ENCODE results near the gene CFAP58.

Gene CFAP58

DNA sequence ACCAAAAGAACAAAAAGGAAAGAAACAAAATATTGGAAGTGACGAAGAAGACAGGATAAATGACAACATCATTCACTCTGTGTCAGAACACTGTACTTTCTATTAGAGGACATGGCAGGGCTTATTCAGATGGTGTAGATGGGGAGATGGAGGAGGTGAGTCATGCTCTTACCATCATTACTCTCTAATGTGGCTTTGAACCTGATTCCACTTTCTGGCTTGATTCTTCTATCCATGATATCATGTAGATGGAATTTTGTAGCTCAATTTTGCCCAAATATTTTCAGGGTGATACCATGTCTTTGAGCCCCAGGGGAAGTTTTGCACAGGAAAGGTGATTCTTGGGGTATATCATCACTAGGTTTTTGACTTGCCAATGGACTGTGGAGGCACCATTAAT lies 91.7 kb downstream of the CFAP58 start:
- no peak for TF ChIP-seq SIN3A (IDR thresholded peaks at IDR 0.05; ENCODE audit: borderline replicate concordance, insufficient read depth, low read length)
- no peak for TF ChIP-seq POLR2AphosphoS5 (IDR thresholded peaks at IDR 0.05; ENCODE audit: low read depth, low read length)
- TF ChIP-seq, protein P1, sequence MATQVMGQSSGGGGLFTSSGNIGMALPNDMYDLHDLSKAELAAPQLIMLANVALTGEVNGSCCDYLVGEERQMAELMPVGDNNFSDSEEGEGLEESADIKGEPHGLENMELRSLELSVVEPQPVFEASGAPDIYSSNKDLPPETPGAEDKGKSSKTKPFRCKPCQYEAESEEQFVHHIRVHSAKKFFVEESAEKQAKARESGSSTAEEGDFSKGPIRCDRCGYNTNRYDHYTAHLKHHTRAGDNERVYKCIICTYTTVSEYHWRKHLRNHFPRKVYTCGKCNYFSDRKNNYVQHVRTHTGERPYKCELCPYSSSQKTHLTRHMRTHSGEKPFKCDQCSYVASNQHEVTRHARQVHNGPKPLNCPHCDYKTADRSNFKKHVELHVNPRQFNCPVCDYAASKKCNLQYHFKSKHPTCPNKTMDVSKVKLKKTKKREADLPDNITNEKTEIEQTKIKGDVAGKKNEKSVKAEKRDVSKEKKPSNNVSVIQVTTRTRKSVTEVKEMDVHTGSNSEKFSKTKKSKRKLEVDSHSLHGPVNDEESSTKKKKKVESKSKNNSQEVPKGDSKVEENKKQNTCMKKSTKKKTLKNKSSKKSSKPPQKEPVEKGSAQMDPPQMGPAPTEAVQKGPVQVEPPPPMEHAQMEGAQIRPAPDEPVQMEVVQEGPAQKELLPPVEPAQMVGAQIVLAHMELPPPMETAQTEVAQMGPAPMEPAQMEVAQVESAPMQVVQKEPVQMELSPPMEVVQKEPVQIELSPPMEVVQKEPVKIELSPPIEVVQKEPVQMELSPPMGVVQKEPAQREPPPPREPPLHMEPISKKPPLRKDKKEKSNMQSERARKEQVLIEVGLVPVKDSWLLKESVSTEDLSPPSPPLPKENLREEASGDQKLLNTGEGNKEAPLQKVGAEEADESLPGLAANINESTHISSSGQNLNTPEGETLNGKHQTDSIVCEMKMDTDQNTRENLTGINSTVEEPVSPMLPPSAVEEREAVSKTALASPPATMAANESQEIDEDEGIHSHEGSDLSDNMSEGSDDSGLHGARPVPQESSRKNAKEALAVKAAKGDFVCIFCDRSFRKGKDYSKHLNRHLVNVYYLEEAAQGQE (IDR thresholded peaks at IDR 0.05; ENCODE audit: insufficient read depth in 1 of 2, low read depth in 2 of 2, low read length in 2 of 2), result no peak

DNA sequence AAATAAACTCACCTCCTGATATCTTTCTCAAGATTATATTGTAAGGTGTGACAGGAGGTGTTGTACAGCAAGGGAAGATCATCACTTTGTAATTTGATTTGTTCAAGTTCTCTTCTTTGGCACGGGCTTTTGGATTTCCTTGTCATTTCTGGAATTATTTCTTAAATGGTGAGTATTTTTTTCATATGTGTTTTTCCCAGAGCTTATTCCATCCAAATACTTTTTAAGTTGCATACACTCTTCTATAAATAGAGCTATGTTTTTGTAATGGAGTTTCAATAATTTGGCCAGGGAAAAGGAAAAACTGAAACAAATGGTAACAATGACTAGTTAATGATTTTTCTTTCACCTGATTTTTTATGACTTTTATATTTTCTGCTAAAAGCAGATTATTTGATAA lies 92.5 kb downstream of the CFAP58 start:
- TF ChIP-seq POLR2AphosphoS5 (IDR thresholded peaks at IDR 0.05; ENCODE audit: low read depth, low read length), result no peak
- no peak for TF ChIP-seq FOXP2 (optimal IDR thresholded peaks at IDR 0.05; ENCODE audit: borderline replicate concordance, extremely low read depth, extremely low read length, insufficient read depth)
- TF ChIP-seq, protein P1 (IDR thresholded peaks at IDR 0.05; ENCODE audit: insufficient read depth in 1 of 2, low read depth in 2 of 2, low read length in 2 of 2), result no peak
- TF ChIP-seq SIN3A (IDR thresholded peaks at IDR 0.05; ENCODE audit: borderline replicate concordance, insufficient read depth, low read length), result no peak
- no peak for TF ChIP-seq TAF1 (IDR thresholded peaks at IDR 0.05; ENCODE audit: borderline replicate concordance, insufficient read depth, low read length)

DNA sequence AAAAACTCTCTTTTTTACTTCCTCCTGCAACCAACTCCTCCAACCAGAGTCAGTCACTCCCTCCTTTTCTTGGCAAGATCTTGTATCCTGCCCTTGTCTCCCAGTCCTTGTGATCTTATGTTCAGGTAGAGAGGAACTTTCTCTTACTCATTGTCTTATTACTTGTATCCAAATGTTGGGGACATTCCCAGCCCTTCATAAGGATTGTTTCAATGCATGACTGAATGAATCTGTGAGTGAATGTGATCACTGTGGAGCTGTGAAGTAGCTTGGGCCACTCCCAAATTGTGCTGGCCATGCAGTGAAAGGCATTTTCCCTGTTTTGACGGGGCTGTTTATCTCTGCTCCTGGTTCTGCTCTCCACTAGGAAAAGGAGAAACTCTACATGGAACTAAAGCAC lies 93.7 kb downstream of the CFAP58 start:
- TF ChIP-seq POLR2AphosphoS5 (IDR thresholded peaks at IDR 0.05; ENCODE audit: low read depth, low read length) (no peak), TAF1 (IDR thresholded peaks at IDR 0.05; ENCODE audit: borderline replicate concordance, insufficient read depth, low read length) (no peak), SIN3A (IDR thresholded peaks at IDR 0.05; ENCODE audit: borderline replicate concordance, insufficient read depth, low read length) (no peak), FOXP2 (optimal IDR thresholded peaks at IDR 0.05; ENCODE audit: borderline replicate concordance, extremely low read depth, extremely low read length, insufficient read depth) (no peak)
- TF ChIP-seq, protein P1 (IDR thresholded peaks at IDR 0.05; ENCODE audit: insufficient read depth in 1 of 2, low read depth in 2 of 2, low read length in 2 of 2), result no peak

DNA sequence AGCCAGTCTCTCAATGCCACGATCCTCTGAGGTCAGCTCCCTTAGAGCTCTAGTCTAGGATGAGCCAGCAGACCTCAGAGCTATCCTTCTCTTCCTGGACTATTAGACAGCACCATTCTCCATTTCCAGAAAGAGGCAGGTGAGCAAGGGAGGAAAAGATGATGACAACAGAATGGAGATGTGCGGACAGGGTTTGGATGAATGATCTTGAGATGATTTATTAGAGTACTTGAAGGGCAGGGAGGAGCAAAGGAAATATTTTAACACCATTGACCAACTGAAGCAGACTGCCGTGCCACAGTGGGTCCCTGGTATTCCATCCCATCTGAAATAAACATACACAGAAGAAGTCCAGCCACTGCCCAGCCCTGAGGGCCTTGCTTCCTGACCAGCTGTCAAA lies 94.3 kb downstream of the CFAP58 start:
- no peak for TF ChIP-seq FOXP2 (optimal IDR thresholded peaks at IDR 0.05; ENCODE audit: borderline replicate concordance, extremely low read depth, extremely low read length, insufficient read depth)
- TF ChIP-seq TAF1 (IDR thresholded peaks at IDR 0.05; ENCODE audit: borderline replicate concordance, insufficient read depth, low read length), result no peak
- no peak for TF ChIP-seq POLR2AphosphoS5 (IDR thresholded peaks at IDR 0.05; ENCODE audit: low read depth, low read length)
- TF ChIP-seq, protein P1 (IDR thresholded peaks at IDR 0.05; ENCODE audit: insufficient read depth in 1 of 2, low read depth in 2 of 2, low read length in 2 of 2), result no peak
- no peak for TF ChIP-seq SIN3A (IDR thresholded peaks at IDR 0.05; ENCODE audit: borderline replicate concordance, insufficient read depth, low read length)

DNA sequence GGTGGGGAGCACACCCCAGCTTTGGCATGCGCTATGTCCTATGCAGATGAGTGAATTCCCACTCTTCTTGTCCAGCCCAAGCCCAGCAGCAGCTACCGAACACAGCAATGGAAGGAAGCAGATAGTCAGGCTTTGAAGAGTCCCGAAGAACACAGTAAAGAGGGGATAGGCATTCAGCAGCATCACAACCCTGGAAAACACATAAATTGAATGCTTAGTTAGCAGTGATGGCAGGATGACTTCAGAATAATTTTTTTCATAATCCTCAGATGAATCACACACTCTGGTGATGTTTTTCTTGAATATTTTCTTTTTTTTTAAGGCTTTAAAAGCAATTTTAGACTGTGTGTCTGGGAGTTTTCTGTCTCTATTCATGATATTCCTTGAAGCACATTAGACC lies 95.8 kb downstream of the CFAP58 start:
- no peak for TF ChIP-seq POLR2AphosphoS5 (IDR thresholded peaks at IDR 0.05; ENCODE audit: low read depth, low read length)
- TF ChIP-seq, protein P1 (IDR thresholded peaks at IDR 0.05; ENCODE audit: insufficient read depth in 1 of 2, low read depth in 2 of 2, low read length in 2 of 2), result no peak
- no peak for TF ChIP-seq SIN3A (IDR thresholded peaks at IDR 0.05; ENCODE audit: borderline replicate concordance, insufficient read depth, low read length)
- no peak for TF ChIP-seq TAF1 (IDR thresholded peaks at IDR 0.05; ENCODE audit: borderline replicate concordance, insufficient read depth, low read length)
- TF ChIP-seq FOXP2 (optimal IDR thresholded peaks at IDR 0.05; ENCODE audit: borderline replicate concordance, extremely low read depth, extremely low read length, insufficient read depth), result no peak
